ENCODE measurements around the gene DNER. TPM values are rescaled to one million over a fixed set of nuclear protein-coding genes. Genes with fewer than 3 reads are reported as not detected.

DNER gene
- total RNA-seq, 2 donors from 2014 or later, result 2.6 to 6.0 TPM

DNA sequence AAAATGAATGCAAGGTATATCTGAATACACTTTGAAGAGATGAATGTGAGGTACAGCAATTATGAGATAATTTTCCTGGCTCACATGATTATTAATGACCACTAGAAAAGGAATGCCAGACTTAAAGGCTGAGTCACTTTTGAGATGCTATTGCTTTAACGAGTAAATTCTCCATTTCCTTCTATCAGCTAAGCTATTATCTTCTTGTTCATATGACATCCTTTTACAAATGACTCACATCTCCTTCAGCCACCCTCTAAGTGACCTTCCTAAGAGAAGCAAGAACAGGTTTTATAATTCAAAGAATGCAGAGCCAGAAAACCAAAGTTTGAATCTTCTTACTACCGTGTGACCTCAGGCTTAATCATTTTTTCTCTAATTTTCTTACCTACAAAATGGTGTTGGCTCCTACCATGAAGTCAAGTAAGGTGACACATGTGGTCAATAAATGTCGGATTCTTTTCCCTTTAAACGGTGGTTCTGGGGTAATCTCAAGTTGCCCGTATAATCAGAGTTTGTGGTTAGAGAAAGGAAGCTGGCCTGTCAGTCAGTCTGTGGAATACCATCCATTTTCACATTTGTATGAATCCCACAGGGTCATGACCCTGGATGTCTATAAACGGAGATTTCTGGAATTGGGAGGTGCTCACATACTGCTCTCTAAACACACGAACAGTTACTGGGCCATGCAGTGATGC lies 259.3 kb downstream of the DNER start:
- Histone ChIP-seq H3K4me3 (no peak overlapping the region), H3K27ac (no peak overlapping the region), H3K36me3 (no peaks in the 10 kb centered on the region), H3K9me3 (no peaks in the 10 kb centered on the region), H3K27me3 (replicated peaks; ENCODE audit: insufficient read depth) (no peaks in the 10 kb centered on the region), H3K4me1 (replicated peaks) (no peaks in the 10 kb centered on the region)
- no peak for DNase-seq (ENCODE audit: low spot score)
- intact Hi-C loops (cut with DNase I), result no loop called here
- TF ChIP-seq POLR2A (IDR thresholded peaks at IDR 0.05) (no peak), POLR2AphosphoS5 (IDR thresholded peaks at IDR 0.05) (no peak)
- TF ChIP-seq, protein P1, sequence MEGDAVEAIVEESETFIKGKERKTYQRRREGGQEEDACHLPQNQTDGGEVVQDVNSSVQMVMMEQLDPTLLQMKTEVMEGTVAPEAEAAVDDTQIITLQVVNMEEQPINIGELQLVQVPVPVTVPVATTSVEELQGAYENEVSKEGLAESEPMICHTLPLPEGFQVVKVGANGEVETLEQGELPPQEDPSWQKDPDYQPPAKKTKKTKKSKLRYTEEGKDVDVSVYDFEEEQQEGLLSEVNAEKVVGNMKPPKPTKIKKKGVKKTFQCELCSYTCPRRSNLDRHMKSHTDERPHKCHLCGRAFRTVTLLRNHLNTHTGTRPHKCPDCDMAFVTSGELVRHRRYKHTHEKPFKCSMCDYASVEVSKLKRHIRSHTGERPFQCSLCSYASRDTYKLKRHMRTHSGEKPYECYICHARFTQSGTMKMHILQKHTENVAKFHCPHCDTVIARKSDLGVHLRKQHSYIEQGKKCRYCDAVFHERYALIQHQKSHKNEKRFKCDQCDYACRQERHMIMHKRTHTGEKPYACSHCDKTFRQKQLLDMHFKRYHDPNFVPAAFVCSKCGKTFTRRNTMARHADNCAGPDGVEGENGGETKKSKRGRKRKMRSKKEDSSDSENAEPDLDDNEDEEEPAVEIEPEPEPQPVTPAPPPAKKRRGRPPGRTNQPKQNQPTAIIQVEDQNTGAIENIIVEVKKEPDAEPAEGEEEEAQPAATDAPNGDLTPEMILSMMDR (IDR thresholded peaks at IDR 0.05), result no peak
- WGBS, result 46% methylated on average over 7 of the region's 7 CpGs

DNA sequence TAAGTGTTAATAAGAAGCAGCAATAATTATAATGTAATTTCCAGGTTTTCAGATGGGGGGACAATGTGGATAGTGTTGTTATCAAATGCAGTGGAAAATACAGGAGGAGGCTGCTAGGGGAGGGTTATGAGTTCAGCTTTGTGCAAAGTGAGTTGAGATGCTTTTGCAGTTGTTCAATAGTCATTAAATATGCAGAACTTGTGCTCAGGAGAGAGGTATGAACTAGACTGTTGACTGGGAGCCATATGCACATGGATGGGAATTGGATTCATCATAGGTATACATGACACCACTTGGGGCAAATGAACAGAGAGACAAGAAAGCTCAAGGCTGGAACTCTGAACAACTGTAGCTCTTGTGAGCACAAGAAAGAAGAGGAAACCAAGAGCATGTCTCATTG lies 261.1 kb downstream of the DNER start:
- no peak overlapping the region for H3K4me3 ChIP-seq
- no peaks in the 10 kb centered on the region for H3K9me3 ChIP-seq
- no peak overlapping the region for H3K27ac ChIP-seq
- no peaks in the 10 kb centered on the region for H3K36me3 ChIP-seq
- DNase-seq (ENCODE audit: low spot score), result no peak
- H3K27me3 ChIP-seq (replicated peaks; ENCODE audit: insufficient read depth), result no peaks in the 10 kb centered on the region
- intact Hi-C loops (cut with DNase I), result no loop called here
- TF ChIP-seq POLR2A (IDR thresholded peaks at IDR 0.05) (no peak), POLR2AphosphoS5 (IDR thresholded peaks at IDR 0.05) (no peak)
- TF ChIP-seq, protein P1 (IDR thresholded peaks at IDR 0.05), result no peak
- no peaks in the 10 kb centered on the region for H3K4me1 ChIP-seq (replicated peaks)

GRCh38 chr2:229451852-229452251 lies 262.5 kb downstream of the DNER start:
- Histone ChIP-seq H3K4me3 (no peak overlapping the region), H3K27me3 (replicated peaks; ENCODE audit: insufficient read depth) (no peaks in the 10 kb centered on the region), H3K9me3 (no peaks in the 10 kb centered on the region), H3K4me1 (replicated peaks) (no peaks in the 10 kb centered on the region), H3K36me3 (no peaks in the 10 kb centered on the region), H3K27ac (no peak overlapping the region)
- no peak for DNase-seq (ENCODE audit: low spot score)
- TF ChIP-seq POLR2AphosphoS5 (IDR thresholded peaks at IDR 0.05) (no peak), POLR2A (IDR thresholded peaks at IDR 0.05) (no peak)
- TF ChIP-seq, protein P1 (IDR thresholded peaks at IDR 0.05), result no peak
- intact Hi-C loops (cut with DNase I), result no loop called here
- 87% methylated on average over 3 of the region's 3 CpGs for WGBS

DNA sequence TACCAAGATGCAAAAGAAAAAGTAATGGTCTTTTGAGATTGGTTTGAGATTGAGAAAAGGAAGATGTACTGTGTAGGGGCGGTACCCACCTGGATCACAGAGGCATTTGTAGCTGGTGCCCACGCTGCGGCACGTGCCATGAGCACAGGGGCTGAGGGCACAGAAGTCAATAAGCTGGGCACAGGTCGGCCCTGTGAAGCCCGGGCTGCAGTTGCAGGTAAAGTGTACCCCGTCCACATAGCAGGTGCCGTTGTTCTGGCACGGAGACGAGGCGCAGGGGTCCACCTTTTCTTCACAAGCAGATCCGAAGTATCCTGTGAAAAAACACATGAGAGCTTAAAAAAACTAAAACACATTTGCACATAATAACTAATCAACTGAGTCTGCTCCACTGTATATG lies 267.1 kb downstream of the DNER start:
- no peaks in the 10 kb centered on the region for H3K4me1 ChIP-seq (replicated peaks)
- 93% methylated on average over 12 of the region's 12 CpGs for WGBS
- no peak overlapping the region for H3K4me3 ChIP-seq
- H3K9me3 ChIP-seq, result no peaks in the 10 kb centered on the region
- intact Hi-C loops (cut with DNase I), result no loop called here
- no peak overlapping the region for H3K27ac ChIP-seq
- no peak for DNase-seq (ENCODE audit: low spot score)
- TF ChIP-seq POLR2AphosphoS5 (IDR thresholded peaks at IDR 0.05), result no peak
- TF ChIP-seq, protein P1 (IDR thresholded peaks at IDR 0.05), result no peak
- no peaks in the 10 kb centered on the region for H3K36me3 ChIP-seq
- no peaks in the 10 kb centered on the region for H3K27me3 ChIP-seq (replicated peaks; ENCODE audit: insufficient read depth)

DNA sequence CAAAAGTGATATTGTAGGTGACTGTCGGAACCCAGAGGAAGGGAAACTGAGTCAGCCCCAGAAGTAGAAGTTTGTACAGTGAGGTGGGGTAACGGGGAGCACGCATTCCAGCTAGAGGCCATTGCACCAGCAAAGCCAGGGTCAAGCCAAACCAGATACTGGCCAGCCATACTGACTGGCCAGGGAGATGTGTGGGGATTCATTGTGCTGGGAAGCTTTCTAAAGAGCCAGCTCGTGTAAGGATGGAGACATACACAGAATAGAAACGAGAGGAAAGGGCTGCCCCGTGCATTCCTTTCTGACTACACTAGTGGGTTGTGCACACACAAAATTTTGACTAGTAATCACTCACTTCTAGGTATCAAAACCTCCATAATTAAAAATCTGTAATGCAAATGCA lies 268.0 kb downstream of the DNER start:
- WGBS, result 73% methylated on average over 6 of the region's 6 CpGs
- no peak overlapping the region for H3K4me3 ChIP-seq
- H3K27ac ChIP-seq, result peak overlapping the region; percentile 62 to 70
- H3K4me1 ChIP-seq (replicated peaks), result no peaks in the 10 kb centered on the region
- H3K36me3 ChIP-seq, result no peaks in the 10 kb centered on the region
- no peak for DNase-seq (ENCODE audit: low spot score)
- no peaks in the 10 kb centered on the region for H3K27me3 ChIP-seq (replicated peaks; ENCODE audit: insufficient read depth)
- H3K9me3 ChIP-seq, result no peaks in the 10 kb centered on the region
- TF ChIP-seq POLR2A (IDR thresholded peaks at IDR 0.05) (no peak), POLR2AphosphoS5 (IDR thresholded peaks at IDR 0.05) (no peak)
- TF ChIP-seq, protein P1 (IDR thresholded peaks at IDR 0.05), result no peak
- intact Hi-C loops (cut with DNase I), result no loop called here
